ENCODE measurements around the gene BCAS3.
"Not testable (repeated sequence)": the region's sequence is repeated elsewhere in the genome, so short reads cannot be mapped to it uniquely, and the experiment has no call there.

BCAS3 gene

GRCh38 chr17:61429274-61429673 is 751.6 kb downstream of the BCAS3 start:
- DNase-seq (ENCODE audit: low read depth), result no peak
- TF ChIP-seq CTCF (conservative IDR thresholded peaks at IDR 0.05; ENCODE audit: low read depth, low read length), result no peak
- H3K4me3 ChIP-seq (ENCODE audit: low read length), result no peak overlapping the region

- not testable (repeated sequence) for DNase-seq (ENCODE audit: low read depth); H3K4me3 ChIP-seq (ENCODE audit: low read length)
Measured at GRCh38 chr17:61429831-61430230, 752.2 kb downstream of the BCAS3 start.

GRCh38 chr17:61431594-61432311 is 754.1 kb downstream of the BCAS3 start:
- H3K4me3 ChIP-seq (ENCODE audit: low read length), result no peak overlapping the region
- DNase-seq (ENCODE audit: low read depth), result no peak
- no peak for TF ChIP-seq CTCF (conservative IDR thresholded peaks at IDR 0.05; ENCODE audit: low read depth, low read length)

GRCh38 chr17:61436273-61436672 is 758.6 kb downstream of the BCAS3 start:
- TF ChIP-seq CTCF (conservative IDR thresholded peaks at IDR 0.05; ENCODE audit: low read depth, low read length), result no peak
- H3K4me3 ChIP-seq (ENCODE audit: low read length), result no peak overlapping the region
- no peak for DNase-seq (ENCODE audit: low read depth)

- TF ChIP-seq CTCF (conservative IDR thresholded peaks at IDR 0.05; ENCODE audit: low read depth, low read length), result no peak
- H3K4me3 ChIP-seq (ENCODE audit: low read length), result no peak overlapping the region
- DNase-seq (ENCODE audit: low read depth), result no peak
Measured at GRCh38 chr17:61436995-61437704, 759.5 kb downstream of the BCAS3 start.

- no peak overlapping the region for H3K4me3 ChIP-seq (ENCODE audit: low read length)
- no peak for DNase-seq (ENCODE audit: low read depth)
- TF ChIP-seq CTCF (conservative IDR thresholded peaks at IDR 0.05; ENCODE audit: low read depth, low read length), result no peak
Measured at GRCh38 chr17:61440697-61441096, 763.0 kb downstream of the BCAS3 start.

- not testable (repeated sequence) for DNase-seq (ENCODE audit: low read depth); H3K4me3 ChIP-seq (ENCODE audit: low read length)
Measured at GRCh38 chr17:61441507-61441906, 763.9 kb downstream of the BCAS3 start.

GRCh38 chr17:61442136-61442775 is 764.6 kb downstream of the BCAS3 start:
- TF ChIP-seq CTCF (conservative IDR thresholded peaks at IDR 0.05; ENCODE audit: low read depth, low read length), result no peak
- H3K4me3 ChIP-seq (ENCODE audit: low read length), result no peak overlapping the region
- no peak for DNase-seq (ENCODE audit: low read depth)
